NAMALWA (cell line): Measurements from ENCODE around the gene NCKAP5.
A peak's percentile ranks its signal among the peaks of the same experiment; 100 is the strongest.

Experiments
- DNase-seq: peaks from one replicate; pipeline ENCODE4 v3.0.0-alpha.2; 2015; ENCODE audit warnings: low spot score

NCKAP5 gene

DNA sequence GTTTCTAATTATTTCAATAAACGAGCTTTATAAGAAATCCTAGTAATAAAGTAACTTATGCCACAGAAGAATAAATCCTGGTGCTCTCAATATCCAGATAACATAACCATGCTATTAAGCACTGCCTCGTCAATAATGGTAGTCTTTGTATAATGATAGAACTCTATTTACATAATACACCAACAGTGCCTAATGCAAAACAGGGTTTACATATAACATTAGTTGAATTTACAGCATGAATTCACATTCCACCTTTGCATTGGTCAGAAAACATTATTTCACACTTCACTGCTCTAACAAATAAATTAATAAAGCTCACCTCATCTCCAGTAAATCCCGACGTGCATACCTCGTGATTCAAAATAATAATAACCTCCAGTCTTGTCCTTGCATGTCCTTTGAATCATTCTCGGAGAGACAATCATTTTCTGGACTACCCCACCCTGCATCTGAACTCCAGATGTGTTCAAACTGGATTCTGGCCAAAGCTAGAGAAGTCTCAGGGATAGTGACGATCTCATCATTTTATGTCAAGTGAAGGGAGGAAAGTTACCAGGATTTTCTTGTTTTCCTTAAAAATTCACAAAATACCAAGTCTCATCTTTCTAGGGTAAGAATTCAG is 189.2 kb downstream of the NCKAP5 start:
- no peak for DNase-seq

DNA sequence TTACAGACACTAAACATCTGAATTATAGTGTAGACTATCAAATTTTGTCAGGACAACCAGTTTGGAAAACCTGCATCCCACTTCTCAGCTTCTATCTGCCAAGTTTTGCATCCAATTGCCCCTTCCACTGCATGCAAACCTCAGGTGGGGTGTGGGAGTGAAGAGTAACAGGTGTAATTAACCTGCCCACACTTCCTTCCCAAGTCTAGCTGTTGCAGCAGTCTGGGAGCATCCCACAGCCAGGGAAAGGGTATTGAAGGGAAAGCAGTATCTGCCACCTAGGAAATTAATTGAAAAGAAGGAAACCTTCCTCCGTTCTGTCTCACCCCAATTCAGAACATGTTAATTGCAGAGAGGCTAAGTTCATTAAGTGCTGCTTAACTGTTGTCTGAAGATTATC is 189.9 kb downstream of the NCKAP5 start:
- no peak for DNase-seq

DNA sequence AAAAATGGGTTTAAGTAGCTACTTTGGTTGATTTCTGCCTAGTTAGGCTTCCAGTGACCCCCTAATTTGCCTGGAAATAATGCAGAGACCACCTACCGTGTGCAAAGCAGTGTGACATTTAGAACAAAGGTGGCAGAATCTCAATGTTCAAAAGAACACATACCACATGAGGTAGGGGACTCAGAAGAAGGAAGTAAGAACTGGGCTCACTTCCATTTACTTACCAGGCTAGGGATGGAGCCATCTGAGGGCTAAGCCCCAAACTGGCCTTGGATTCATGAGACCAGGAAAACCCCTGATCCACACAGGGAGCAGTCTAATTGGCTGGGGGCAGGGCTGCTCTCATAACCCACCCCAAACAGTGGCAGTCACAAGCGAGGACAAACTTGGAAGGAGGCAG is 190.7 kb downstream of the NCKAP5 start:
- DNase-seq = no peak

DNA sequence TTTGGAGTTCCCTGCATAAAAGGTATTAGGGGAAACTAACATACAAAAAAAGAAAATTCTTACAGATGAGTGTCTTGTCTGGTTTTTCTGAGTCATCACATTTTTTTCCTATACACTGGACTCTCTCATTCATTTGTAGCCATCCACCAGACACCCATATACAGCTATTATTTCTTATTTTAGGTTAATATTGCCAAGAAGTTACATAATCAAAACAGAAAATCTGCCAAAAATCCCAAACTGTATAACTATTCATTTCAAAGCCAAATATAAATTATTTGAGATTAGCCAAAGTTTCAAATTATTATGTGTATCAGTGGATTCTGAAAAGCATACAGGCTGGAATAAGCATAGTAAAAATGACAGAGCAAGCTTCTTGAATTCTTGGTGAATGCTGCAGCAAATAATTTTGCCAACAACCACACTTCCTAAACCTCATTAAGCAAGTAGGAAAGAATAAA is 191.2 kb downstream of the NCKAP5 start:
- no peak for DNase-seq

DNA sequence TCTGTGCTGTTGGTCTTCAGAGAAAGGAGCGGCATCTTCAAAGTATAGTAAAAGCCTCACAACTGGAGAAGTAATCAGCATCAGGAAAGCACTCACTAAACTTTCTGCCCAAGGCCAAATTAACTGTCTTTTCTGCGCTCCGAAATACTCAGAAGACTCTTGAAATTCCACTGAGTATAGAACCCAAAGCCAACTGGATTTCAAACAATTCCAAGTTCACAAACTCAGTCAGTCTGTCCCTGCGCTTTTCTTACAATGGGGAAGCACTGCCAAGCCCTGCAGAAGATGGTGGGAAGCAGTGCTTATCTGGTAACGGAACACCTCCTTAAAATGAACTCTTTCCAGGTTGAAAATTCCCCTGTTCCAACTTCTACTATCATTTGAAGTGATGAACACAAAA is 193.5 kb downstream of the NCKAP5 start:
- DNase-seq = no peak

DNA sequence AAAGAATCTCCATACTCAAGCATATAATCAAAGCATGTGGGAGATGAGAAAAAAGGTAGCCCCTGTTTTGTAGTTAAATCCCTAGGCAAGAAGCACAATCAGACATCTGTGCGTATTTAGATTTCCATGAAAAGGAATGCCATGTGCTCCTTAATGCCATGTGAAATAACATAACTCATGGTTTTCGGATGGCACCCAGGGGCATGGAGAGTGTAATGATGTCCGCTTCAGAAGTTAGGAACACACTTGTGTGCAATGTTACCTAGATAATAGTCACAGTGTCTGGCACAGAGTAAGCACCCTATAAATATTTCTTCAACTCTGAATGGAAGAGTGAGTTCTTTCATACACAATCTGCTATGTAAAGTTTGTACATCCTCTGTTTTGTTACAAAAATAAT is 197.0 kb downstream of the NCKAP5 start:
- no peak for DNase-seq

DNA sequence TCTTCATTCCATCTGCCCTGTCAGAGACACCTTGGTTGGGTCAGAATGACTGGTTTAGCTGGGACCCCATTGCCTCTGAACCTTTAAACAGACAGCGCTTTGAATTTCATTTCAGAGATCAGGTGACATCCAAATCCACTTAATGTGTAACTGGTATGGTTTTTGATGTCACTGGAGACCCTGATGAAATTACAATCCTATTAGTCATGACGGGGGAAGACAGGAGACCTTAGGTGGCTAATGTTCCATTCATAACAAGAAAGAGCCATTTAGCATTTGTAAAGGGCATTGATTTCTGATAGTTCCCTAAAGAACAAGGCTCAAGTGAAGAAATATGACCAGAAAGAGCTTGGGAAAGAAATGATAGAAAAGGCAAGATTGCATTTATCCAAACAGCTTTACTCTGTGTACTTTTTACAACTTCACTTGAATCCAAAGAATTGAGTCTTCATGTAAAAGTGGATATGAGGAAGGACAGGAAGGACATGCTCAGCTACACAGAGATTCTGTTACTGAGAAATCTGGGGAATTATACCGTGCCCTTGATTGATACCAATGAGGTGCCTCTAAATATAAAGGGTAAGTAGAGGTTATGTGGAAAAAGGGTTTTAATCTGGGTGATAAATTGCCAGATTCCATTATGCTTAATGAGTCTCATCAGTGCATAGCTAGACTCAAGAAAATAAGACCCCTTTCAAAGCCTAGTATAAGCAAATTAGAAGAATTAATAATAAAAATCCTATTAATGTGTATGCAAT is 198.2 kb downstream of the NCKAP5 start:
- DNase-seq = no peak

DNA sequence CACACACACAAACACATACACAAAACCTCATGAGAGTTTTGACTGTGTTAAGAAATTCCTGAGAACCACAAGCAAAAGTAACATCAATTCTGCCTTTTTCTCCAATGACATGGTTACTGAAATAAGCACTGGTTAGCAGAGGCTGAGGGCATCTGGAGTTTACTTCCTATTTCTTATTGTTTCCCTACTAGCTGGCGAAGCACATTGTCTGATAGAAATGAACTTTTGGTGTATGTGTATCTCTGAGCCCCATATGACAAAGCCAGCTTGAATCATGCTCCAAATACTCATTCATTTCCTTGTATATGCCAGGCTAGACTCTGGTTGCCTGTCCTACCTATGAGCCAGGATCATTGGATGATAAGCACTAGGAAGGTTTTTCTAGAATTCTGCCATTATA is 203.1 kb downstream of the NCKAP5 start:
- no peak for DNase-seq

DNA sequence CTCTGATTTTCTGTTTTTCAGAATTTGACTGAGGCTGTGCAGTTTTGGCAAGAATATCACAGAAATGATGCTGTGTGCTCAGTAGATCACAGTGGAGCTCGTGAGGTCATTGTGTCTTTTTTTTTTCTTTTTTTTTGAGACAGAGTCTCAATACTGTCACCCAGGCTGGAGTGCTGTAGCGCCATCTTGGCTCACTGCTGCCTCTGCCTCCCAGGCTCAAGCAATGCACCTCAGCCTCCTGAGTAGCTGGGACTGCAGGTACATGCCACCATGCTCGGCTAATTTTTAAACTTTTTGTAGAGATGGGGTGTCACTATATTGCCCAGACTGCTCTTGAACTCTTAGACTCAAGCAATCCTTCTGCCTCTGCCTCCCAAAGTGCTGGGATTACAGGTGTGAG is 203.6 kb downstream of the NCKAP5 start:
- DNase-seq = no peak

DNA sequence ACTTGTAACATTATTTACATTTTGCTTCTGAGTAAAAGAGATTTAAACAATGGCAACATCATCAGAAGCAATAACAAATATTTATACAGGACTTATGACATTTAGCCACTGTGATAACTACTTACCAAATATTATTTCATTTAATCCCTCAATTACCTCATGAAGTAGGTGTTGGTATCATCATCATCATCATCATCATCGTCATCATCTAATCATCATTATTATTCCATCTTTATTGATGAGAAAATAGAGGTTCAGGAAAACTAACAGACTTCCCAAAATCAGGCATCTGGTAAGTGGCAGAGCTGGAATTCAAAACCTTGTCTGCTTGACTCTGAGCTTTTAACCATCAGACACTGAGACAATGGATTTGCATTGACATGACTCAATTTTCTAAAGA is 204.4 kb downstream of the NCKAP5 start:
- DNase-seq = no peak

DNA sequence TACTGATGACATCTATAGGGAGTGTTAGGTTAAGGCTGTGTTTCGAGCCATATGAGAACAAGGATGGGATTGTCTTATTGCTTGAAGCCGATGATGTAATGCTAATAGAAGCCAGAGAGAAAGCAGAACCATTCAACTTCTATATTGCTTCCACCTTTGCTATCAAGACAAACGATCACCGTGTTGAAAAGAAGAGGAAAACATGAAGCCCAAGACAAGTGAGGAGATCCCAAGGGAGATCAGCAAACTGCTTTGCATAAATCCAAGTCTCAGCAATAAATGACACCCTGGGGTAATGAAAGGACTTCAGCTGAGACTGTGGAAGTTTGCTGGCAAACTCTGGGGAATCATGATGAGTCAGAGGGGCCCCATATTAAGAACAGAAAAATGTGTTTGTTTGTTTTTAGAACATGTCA is 206.2 kb downstream of the NCKAP5 start:
- peak; percentile 2 for DNase-seq

DNA sequence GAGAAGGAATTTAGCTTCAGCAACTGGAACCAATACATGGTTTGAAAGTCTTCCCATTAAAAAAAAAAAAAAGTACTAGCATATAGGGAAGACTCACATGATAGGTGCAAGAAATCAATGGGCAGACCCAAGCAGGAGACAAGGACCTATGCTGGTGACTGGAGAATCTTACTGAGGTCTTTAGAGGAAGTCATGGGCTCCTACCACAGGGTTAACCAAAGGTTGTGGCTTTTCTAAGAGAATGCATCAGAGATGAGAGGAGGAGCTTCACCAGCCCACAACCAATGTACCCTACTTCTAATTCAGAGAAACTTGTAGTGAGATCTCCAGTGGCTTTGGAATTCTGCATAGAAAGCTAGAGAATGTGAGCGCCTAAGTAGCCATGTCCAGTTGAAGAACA is 207.4 kb downstream of the NCKAP5 start:
- no peak for DNase-seq

DNA sequence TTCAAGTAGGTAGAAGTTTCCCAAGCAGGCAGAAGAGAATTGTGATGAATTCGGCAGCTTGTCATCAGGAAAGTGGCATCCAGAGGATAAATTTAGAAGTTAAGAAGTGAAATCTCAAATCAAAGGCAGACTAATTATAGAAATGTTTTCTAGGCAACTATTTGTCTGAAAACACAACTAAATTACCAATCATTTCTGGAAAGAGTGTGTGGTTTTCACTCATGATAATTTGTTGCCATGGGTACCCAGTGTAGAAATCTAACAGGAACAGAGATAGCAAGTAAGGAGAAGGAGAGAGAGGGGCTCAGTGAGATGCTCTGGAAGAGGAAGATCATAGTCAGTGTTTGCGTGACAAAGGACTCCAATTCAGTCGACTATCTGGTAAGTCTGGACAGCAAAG is 208.1 kb downstream of the NCKAP5 start:
- no peak for DNase-seq

DNA sequence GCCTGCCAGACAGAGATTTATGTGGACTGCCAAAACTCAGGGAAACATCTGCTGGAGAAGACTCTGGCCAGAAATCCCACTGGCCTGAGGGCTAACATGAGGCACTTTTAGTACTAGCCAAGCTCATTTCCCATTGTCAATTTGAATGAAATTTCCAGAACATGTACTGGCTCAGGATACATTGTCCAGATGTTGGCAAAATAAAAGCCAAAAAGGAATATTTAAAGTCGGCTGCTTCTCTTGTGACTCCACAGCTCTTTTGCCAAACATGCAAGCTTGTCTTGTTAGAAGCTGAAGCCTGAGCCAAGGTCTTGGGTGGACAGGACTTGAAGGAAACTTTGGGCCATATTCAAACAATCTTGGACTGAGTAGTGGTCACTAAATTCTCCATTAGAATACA is 215.5 kb downstream of the NCKAP5 start:
- DNase-seq = no peak

DNA sequence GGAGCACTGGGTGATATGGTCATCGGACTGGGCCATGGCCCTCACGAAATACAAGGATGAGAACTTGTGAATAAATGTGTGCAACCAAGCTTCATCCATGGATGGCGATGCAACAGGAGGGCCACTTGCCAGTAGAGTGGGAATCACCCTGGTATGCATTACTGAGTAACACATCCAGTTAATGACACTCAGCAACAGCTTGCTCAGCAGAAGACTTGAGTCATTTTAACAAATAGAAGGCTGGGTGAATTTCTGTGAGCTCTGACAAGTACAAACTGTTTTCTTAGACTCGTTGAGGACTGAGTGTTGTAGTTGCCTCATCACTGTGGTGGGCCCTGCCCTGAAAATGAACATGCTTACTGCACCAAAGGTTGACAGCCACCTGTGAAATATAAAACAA is 221.6 kb downstream of the NCKAP5 start:
- DNase-seq = no peak

DNA sequence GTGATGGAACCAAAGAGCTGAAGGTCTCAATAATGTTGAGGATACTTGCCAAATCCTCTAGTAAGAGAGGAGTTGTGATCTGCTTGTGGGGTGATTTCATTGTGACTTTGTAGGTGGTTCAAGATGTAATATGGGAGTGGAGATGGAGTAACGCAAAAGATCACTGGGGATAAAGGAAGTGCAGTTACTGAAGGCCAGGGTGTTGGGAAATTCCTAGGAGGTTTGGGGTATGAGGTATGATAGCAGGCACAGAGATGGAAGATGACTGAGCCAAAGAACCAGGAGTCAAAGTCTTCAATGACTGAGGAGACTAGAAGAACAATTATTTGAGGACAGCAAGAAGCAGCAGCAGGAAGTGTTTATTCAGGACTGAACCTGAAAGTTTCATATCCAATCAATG is 222.6 kb downstream of the NCKAP5 start:
- DNase-seq = no peak

DNA sequence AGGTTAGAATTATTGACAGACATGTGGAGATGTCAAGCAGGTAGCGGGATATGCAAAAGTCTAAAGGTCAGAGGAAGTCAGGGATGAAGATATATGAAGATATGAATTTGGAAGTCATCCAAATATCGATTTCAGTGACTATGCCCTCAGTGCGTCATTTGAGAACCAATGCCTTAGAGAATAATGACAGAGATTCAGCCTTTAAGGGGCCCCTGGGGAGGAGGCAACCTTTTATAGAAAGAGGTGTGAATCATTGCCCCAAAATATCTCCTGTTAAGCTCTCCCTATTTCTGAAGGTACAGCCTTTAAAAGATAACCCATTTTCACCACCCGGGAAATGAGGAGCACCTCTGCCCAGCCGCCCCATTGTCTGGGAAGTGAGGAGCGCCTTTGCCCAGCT is 223.4 kb downstream of the NCKAP5 start:
- DNase-seq = no peak

DNA sequence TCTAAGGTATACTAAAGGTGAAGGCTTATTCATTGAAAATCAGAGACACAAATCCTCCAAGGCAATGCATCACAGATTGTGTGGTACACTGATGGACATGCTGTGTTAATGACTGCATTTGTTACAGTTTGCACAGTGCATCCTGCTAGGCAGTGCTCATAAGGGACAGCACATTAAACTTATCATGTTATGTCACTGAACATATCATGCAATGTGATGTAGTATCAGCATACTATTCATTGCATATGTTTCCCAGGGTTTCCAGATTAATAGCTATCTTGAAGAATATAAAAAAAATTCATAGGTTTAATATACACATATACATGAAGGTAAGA is 225.3 kb downstream of the NCKAP5 start:
- no peak for DNase-seq

DNA sequence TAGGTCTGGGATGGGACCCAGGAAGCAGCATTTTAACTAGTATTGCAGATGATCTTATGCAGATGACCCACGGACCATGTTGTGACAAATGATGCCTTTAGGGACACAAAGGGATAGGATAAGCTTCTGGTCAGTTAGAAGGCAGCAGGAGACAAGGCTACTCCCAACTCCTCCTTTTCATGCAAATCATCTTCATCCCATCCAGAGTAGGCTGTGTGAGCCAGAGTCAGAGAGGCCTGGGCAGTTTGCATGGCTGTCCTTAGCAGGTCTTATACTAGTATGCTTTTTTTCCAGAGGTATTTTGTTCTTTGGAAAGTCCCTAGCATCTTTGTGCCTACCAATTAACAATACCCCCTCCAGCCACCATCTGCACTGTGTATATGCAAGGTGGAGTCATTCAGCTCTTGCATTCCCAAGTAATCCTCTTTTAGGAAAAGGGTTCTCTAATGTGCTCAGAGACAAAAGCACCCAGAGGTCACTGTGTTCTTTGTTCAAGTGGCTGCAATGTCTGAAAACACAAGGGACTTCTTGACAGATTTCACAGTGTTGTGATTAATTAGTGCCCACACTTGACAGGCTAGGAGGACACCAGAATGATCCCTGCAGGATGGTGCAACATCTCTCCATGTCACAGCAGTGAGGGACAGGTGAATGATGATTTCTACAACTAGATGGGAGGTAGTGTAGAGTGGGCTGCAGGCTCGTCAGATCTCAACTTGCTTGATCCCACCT is 225.8 kb downstream of the NCKAP5 start:
- no peak for DNase-seq

DNA sequence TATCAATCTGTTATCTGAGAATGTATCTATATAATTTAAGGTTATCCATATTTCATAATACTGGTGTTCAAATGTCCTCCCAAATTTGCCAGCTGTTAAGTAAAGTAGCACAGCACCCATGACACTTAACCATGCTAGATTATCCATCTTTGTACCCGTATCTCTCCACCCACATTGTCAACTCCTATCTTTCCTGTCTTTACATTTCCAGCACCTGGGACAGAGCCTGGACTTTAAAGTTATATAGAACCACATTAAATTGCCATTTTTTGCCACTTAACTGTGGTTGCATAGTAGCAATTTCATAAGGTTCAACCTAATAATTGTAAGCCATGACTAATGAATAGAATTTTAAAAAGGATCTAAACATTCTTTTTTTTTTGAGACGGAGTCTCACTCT is 226.7 kb downstream of the NCKAP5 start:
- DNase-seq = no peak

DNA sequence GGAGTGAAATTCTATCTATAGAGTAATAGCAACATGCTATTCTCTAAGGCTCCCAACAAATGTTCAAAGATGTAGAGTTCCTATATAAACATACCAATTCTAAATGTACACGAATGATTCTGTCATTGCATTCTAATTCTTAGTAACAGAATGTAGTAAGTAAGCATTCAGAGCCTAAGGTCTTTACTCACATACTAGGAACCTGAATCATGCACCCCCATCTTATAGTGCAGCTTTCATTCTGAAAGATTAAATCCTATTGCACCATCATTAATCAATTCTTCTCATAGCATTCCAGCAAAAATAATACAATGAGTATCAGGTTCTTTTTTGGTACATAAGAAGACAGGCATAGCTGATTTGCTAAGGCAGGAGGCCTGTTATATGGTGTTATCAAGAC is 230.0 kb downstream of the NCKAP5 start:
- no peak for DNase-seq

DNA sequence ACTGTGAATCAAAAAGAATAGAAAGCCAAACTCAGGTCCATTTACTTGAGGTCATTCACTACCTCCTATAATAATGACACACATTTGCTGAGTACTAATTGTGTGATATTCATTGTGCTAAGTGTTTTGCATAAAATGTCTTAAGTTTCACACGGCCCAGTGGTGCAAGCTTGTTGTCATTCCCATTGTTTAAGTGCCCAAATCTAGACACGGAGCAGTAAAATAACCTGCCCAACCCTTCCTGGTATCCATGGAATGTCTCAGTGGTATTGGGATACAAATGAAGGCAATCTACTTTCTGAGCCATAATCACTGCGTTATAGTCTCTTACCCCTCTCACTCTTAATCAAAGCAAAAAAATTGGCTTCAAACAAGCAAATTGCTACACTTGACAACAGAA is 233.3 kb downstream of the NCKAP5 start:
- DNase-seq = no peak

DNA sequence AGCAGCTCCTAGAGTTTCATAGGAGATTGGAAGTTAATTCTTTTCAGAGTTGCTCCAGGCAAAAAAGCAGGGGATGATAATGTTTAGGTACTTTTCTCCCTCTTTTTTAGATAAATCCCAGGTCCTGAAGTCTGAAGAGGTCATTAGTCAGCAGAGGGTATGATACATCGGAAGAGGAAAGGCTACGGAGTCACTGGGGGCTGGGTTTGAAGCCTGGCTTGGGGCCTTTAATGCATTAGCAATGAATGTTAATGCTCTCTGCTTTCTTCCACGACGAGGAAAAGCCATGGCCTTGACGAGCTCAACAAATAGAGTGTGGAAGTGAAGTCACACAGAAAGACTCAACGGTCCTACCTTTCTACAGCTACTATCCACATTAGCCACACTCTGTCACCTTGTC is 235.1 kb downstream of the NCKAP5 start:
- DNase-seq = no peak

DNA sequence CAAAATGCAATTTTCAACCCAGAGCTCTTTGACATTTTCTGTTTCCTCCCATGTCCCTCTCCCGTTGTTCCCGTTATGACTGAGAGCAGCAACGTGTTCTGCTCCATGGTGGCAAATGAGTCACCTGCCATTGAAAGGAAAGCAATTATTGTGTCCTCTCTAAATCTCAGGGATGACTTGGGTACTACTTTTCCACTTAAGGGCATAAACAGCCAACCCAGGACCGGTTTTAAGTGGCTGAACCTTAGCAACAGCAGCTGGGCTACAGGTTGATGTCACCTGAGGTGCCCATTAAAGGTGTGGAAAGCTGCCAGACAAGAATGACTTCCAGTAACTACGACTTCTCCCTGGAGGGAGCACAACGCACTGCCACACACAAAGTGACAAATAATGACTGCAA is 236.8 kb downstream of the NCKAP5 start:
- no peak for DNase-seq
